22Rv1 (cell line): ENCODE measurements around the gene HS3ST3B1.

Source experiments
- ZFX ChIP-seq: fragments of 450-650 bp; IDR thresholded peaks from 2 replicates; pipeline ENCODE4 v1.6.1; 2017; ENCODE audit warnings: antibody characterized with exemption, borderline replicate concordance
- TF ChIP-seq, protein P1 (sequence below): fragments of 450-650 bp; IDR thresholded peaks from 2 replicates; pipeline ENCODE4 v1.5.1; 2017; ENCODE audit warnings: mild to moderate bottlenecking

DNA sequence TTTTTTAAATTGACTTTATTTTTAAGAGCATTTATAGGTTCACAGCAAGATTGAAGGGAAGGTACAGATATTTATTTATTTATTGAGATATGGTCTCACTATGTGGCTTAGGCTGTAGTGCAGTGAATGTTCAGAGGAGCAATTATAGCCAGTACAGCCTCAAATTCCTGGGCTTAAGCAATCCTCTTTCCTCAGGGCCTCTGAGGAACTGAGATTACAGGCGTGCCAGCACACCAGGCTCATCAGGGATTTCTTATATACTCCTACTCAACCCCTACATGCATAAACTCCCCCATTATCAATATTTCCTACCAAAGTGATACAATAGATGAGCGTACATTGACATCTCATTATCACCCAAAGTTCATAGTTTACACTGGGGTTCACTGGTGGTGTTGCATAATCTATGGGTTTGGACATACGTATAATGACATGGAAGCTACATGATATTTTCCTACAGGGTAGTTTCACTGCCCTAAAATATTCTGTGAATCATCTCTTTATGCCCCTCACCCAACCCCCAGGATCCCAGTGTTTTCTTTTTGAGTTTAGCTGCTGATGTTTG is 33.5 kb downstream of the HS3ST3B1 start:
- TF ChIP-seq, protein P1, sequence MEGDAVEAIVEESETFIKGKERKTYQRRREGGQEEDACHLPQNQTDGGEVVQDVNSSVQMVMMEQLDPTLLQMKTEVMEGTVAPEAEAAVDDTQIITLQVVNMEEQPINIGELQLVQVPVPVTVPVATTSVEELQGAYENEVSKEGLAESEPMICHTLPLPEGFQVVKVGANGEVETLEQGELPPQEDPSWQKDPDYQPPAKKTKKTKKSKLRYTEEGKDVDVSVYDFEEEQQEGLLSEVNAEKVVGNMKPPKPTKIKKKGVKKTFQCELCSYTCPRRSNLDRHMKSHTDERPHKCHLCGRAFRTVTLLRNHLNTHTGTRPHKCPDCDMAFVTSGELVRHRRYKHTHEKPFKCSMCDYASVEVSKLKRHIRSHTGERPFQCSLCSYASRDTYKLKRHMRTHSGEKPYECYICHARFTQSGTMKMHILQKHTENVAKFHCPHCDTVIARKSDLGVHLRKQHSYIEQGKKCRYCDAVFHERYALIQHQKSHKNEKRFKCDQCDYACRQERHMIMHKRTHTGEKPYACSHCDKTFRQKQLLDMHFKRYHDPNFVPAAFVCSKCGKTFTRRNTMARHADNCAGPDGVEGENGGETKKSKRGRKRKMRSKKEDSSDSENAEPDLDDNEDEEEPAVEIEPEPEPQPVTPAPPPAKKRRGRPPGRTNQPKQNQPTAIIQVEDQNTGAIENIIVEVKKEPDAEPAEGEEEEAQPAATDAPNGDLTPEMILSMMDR, result no peak
- no peak for TF ChIP-seq ZFX
